ENCODE measurements around the gene AHRR. TPM values are rescaled to one million over a fixed set of nuclear protein-coding genes. Genes with fewer than 3 reads are reported as not detected.

The AHRR gene
- total and polyA plus RNA-seq, 10 of the 15 experiments (the other 5 are each of a cell fraction or from before 2014, with no cell fraction given) = 0.90 to 35.2 (median 19.2) TPM

GRCh38 chr5:399296-400281 is 78.1 kb downstream of the AHRR start (continued):
- no peak; the same call in 1 of the 2 replicates for TF ChIP-seq ZBTB40 (IDR thresholded peaks at IDR 0.05; ENCODE audit: borderline replicate concordance)
- no peak for TF ChIP-seq SREBF1 (IDR thresholded peaks at IDR 0.05; ENCODE audit: low read length)
- TF ChIP-seq KDM1A (IDR thresholded peaks at IDR 0.05; ENCODE audit: borderline replicate concordance) = no peak
- TF ChIP-seq IKZF1 (conservative IDR thresholded peaks at IDR 0.05) = peak; percentile 100
- peak; percentile 52 for TF ChIP-seq CUX1 (IDR thresholded peaks at IDR 0.05; ENCODE audit: insufficient replicate concordance, low read depth, low read length)
- no peak for TF ChIP-seq CEBPB (IDR thresholded peaks at IDR 0.05; ENCODE audit: borderline replicate concordance in 1 of 2, low read depth in 2 of 2, low read length in 2 of 2)
- no peak for TF ChIP-seq ATF7 (IDR thresholded peaks at IDR 0.05; ENCODE audit: low read depth)
- TF ChIP-seq E4F1 (IDR thresholded peaks at IDR 0.05; ENCODE audit: borderline replicate concordance, partially characterized antibody) = no peak
- TF ChIP-seq BACH1 (IDR thresholded peaks at IDR 0.05; ENCODE audit: borderline replicate concordance) = peak; percentile 63; the same call in 1 of the 2 replicates
- no peak for TF ChIP-seq BRCA1 (IDR thresholded peaks at IDR 0.05; ENCODE audit: low read depth, low read length)
- no peak for TF ChIP-seq HDAC6 (IDR thresholded peaks at IDR 0.05; ENCODE audit: unreplicated experiment)
- TF ChIP-seq NFXL1 (IDR thresholded peaks at IDR 0.05; ENCODE audit: borderline replicate concordance) = no peak
- peak; percentile 56 for TF ChIP-seq KLF5 (IDR thresholded peaks at IDR 0.05; ENCODE audit: partially characterized antibody)
- TF ChIP-seq NBN (IDR thresholded peaks at IDR 0.05) = peak; percentile 51; the same call in 1 of the 2 replicates

Data from GM12878 (cell line).